PC-9 (cell line): Measurements from ENCODE around the gene USP13. TPM values are rescaled to one million over a fixed set of nuclear protein-coding genes. Genes with fewer than 3 reads are reported as not detected.
A peak's percentile ranks its signal among the peaks of the same experiment; 100 is the strongest.

Experiments used
- BruUV-seq: library from RNA; stranded (reverse); fragments of 400-500 nt; replicated peaks from 2 replicates; lab custom pipeline; 2021; lab: Mats Ljungman, UMichigan
- CTCF ChIA-PET: fragments of 300-600 bp; sonication (Branson Sonifier 250); formaldehyde crosslinking; loops from one replicate; lab custom pipeline; 2022; ENCODE audit warnings: antibody characterized with exemption; lab: Charles Lee
- POLR2A ChIA-PET: fragments of 300-600 bp; sonication (Branson Sonifier 250); formaldehyde crosslinking; loops from one replicate; lab custom pipeline; 2022; ENCODE audit warnings: antibody characterized with exemption; ENCODE audit not compliant: unreplicated experiment; lab: Charles Lee
- DNase-seq, 2 experiments: peaks; one replicate each; pipeline versions ENCODE4 v3.0.0 to v3.0.0-alpha.2; 2015 to 2022; ENCODE audit warnings: mixed read lengths in 1 of 2
- H2AFZ ChIP-seq: fragments of 200-600 bp; sonication (generic); 2 replicates; pipeline ENCODE4 v1.8.1; 2017; ENCODE audit warnings: antibody characterized with exemption
- H3F3A ChIP-seq: fragments of 200-600 bp; sonication (generic); 2 replicates; pipeline ENCODE4 v1.8.1; 2017; ENCODE audit warnings: antibody characterized with exemption, mild to moderate bottlenecking, low read depth; ENCODE audit not compliant: insufficient read depth
- H3K27ac ChIP-seq: fragments of 200-600 bp; sonication (generic); 2 replicates; pipeline ENCODE4 v1.6.1; 2016; ENCODE audit warnings: mixed run types
- H3K27me3 ChIP-seq: fragments of 200-600 bp; sonication (generic); 2 replicates; pipeline ENCODE4 v1.6.1; 2016; ENCODE audit warnings: low read depth, mixed run types; ENCODE audit not compliant: insufficient read depth
- H3K36me3 ChIP-seq: fragments of 200-600 bp; sonication (generic); 2 replicates; pipeline ENCODE4 v1.6.1; 2016; ENCODE audit warnings: low read depth, mixed run types
- H3K4me1 ChIP-seq: fragments of 200-600 bp; sonication (generic); replicated peaks from 2 replicates; pipeline ENCODE4 v1.6.1; 2016; ENCODE audit warnings: mixed run types; ENCODE audit not compliant: insufficient read depth
- H3K4me2 ChIP-seq: fragments of 200-600 bp; sonication (generic); 2 replicates; pipeline ENCODE4 v1.6.1; 2017; ENCODE audit warnings: mixed run types
- H3K4me3 ChIP-seq: fragments of 200-600 bp; sonication (generic); 2 replicates; pipeline ENCODE4 v1.6.1; 2016; ENCODE audit warnings: mixed run types
- H3K79me2 ChIP-seq: fragments of 200-600 bp; sonication (generic); 2 replicates; pipeline ENCODE4 v1.6.1; 2017; ENCODE audit warnings: low read depth, mixed run types
- H3K9me2 ChIP-seq: fragments of 200-600 bp; sonication (generic); 2 replicates; pipeline ENCODE4 v1.8.1; 2017; ENCODE audit warnings: mild to moderate bottlenecking; ENCODE audit not compliant: insufficient read depth
- H3K9me3 ChIP-seq: fragments of 200-600 bp; sonication (generic); 2 replicates; pipeline ENCODE4 v1.8.1; 2016; ENCODE audit warnings: low read depth; ENCODE audit not compliant: insufficient read depth
- H4K20me1 ChIP-seq: fragments of 200-600 bp; sonication (generic); 2 replicates; pipeline ENCODE4 v1.8.1; 2017; ENCODE audit not compliant: insufficient read depth
- EZH2 ChIP-seq: fragments of 200-600 bp; sonication (generic); IDR thresholded peaks from 2 replicates; pipeline ENCODE4 v1.8.0; 2017; ENCODE audit warnings: antibody characterized with exemption, low read depth
- intact Hi-C: fragments of 100-400 bp; cut with micrococcal nuclease; formaldehyde crosslinking; loops from one replicate; pipeline ENCODE4 v1.10.0; 2022; ENCODE audit not compliant: unreplicated experiment
- total RNA-seq: library from RNA; stranded (reverse); gene quantifications from 2 replicates; pipeline ENCODE4 v1.2.3, GENCODE V29; 2021
- TF ChIP-seq, protein P1 (sequence below): fragments of 200-600 bp; sonication (generic); conservative IDR thresholded peaks from 2 replicates; pipeline ENCODE4 v1.6.1; 2017; ENCODE audit warnings: mixed run types, antibody characterized with exemption, mild to moderate bottlenecking, moderate library complexity

Gene USP13
- total RNA-seq, 1 experiment from 2014 or later: 24.7 TPM

DNA sequence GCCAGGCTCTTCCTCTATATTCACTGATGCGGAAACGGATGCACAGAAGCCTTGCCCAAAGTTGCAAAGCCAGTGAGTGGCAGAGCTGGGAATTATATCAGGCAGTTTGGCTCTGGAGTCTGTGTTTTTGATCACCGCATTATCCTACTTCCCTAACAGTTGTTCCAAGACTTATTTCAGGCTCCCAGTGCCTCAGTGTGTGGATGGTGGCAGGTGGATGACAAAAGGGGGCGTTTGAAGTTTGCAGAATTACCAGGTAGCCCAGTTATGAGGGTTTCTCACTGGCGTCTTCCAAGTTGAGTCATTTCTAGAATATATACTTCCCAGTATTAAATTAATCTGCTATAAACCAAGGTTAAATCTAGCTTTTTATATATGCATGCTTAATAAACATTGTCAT, 81.0 kb downstream of the USP13 start:
- peak overlapping the region; percentile 8; the same call in 1 of the 2 replicates for H3K4me2 ChIP-seq
- no peaks in the 10 kb centered on the region; the same call in 1 of the 2 replicates for H3K79me2 ChIP-seq
- H4K20me1 ChIP-seq: no peaks in the 10 kb centered on the region
- no TSS peak for BruUV-seq
- H3K4me3 ChIP-seq: no peak overlapping the region
- TF ChIP-seq EZH2: no peak
- TF ChIP-seq, protein P1, sequence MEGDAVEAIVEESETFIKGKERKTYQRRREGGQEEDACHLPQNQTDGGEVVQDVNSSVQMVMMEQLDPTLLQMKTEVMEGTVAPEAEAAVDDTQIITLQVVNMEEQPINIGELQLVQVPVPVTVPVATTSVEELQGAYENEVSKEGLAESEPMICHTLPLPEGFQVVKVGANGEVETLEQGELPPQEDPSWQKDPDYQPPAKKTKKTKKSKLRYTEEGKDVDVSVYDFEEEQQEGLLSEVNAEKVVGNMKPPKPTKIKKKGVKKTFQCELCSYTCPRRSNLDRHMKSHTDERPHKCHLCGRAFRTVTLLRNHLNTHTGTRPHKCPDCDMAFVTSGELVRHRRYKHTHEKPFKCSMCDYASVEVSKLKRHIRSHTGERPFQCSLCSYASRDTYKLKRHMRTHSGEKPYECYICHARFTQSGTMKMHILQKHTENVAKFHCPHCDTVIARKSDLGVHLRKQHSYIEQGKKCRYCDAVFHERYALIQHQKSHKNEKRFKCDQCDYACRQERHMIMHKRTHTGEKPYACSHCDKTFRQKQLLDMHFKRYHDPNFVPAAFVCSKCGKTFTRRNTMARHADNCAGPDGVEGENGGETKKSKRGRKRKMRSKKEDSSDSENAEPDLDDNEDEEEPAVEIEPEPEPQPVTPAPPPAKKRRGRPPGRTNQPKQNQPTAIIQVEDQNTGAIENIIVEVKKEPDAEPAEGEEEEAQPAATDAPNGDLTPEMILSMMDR: no peak
- intact Hi-C loops: no loop called here
- POLR2A ChIA-PET: no interaction called here
- peaks cover 10% of the 10 kb centered on the region; the same call in 1 of the 2 replicates for H3K36me3 ChIP-seq
- H3F3A ChIP-seq: no peaks in the 10 kb centered on the region
- H3K4me1 ChIP-seq: peaks cover 31% of the 10 kb centered on the region
- DNase-seq: no peak
- H3K27ac ChIP-seq: no peak overlapping the region
- CTCF ChIA-PET: no interaction called here
- H3K9me3 ChIP-seq: no peaks in the 10 kb centered on the region
- no peaks in the 10 kb centered on the region for H3K9me2 ChIP-seq
- H2AFZ ChIP-seq: no peak overlapping the region
- H3K27me3 ChIP-seq: no peaks in the 10 kb centered on the region

DNA sequence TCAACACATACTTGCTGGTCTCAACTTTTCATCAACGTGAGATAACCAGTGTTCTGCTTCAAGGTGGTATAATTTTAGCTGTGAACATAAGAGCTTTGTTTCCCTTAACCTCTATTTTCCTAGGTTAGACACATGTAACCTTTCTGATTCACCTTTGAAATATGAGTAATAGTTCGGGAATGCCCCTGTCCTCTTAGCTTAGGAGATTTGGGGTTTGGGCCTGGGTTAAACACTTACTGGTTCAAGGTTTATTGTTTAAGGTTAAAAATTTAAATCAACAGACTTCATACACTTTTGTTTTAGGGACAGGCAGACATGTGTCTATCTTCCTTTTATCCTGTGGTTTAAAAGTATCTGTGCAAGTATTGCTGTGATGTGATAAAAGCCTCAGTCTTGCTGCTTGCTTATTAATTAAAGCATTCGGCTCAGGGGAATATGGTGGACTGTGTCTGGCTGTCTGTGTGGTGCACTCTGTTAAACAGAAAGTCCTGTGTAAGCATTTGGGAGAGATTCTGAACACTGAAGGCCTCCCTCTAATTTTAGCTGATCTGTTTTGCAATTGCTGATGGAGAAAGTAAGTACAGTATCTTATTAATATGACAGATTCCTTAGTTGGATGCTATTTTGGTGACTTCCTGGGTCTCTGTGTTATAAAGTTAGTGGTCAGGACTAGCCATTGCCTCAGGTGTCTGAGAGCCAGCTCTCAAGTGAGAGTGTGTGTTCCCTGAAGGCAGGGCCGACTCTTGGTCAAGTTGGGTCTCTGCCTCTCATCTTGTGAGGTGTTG, 81.8 kb downstream of the USP13 start:
- DNase-seq: peak in 1 of 2 experiments; percentile 31
- Histone ChIP-seq H3K36me3 (peaks cover 10% of the 10 kb centered on the region; the same call in 1 of the 2 replicates), H3K27me3 (no peaks in the 10 kb centered on the region), H3K27ac (no peak overlapping the region), H3K4me3 (no peak overlapping the region), H2AFZ (no peak overlapping the region), H3K79me2 (no peaks in the 10 kb centered on the region; the same call in 1 of the 2 replicates), H4K20me1 (no peaks in the 10 kb centered on the region), H3K9me2 (no peaks in the 10 kb centered on the region), H3K9me3 (no peaks in the 10 kb centered on the region), H3F3A (no peaks in the 10 kb centered on the region), H3K4me2 (peak overlapping the region; percentile 8), H3K4me1 (peaks cover 31% of the 10 kb centered on the region)
- ChIA-PET POLR2A (interaction anchor here (0.7 kb wide), 1 partner anchor 85 kb away, joined by 14 read pairs; no protein-coding TSS in a partner anchor), CTCF (interaction anchor here (0.7 kb wide), 1 partner anchor 9 kb away, joined by 3 read pairs; no protein-coding TSS in a partner anchor)
- intact Hi-C loops: no loop called here
- no peak for TF ChIP-seq EZH2
- TF ChIP-seq, protein P1: no peak
- BruUV-seq: no TSS peak

DNA sequence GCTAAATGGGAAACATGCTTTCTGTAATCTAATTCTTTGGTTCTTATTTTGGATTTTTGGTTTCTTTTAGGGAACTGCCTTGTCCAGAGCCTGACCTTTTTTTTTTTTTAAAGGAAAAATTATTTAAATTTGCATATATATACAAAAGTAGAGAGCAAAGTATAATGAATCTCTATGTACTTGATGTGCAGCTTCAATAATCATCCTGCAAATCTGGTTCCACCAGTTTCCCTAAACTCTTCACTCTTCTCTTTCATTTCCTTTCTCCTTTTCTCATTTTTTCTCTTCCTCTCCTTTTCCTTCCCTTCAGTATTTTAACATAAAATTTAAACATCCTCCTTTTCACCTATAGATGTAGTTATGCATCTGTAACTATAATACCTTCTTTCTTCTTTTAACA, 82.5 kb downstream of the USP13 start:
- H3K9me2 ChIP-seq: no peaks in the 10 kb centered on the region
- POLR2A ChIA-PET: interaction anchor here (0.5 to 0.7 kb wide), 2 partner anchors 69 to 86 kb away, joined by 4 to 14 read pairs; no protein-coding TSS in a partner anchor
- intact Hi-C loops: no loop called here
- no TSS peak for BruUV-seq
- H3K27ac ChIP-seq: no peak overlapping the region
- H3K4me2 ChIP-seq: peak overlapping the region; percentile 8; the same call in 1 of the 2 replicates
- H3F3A ChIP-seq: no peaks in the 10 kb centered on the region
- TF ChIP-seq EZH2: no peak
- TF ChIP-seq, protein P1: no peak
- no peaks in the 10 kb centered on the region; the same call in 1 of the 2 replicates for H3K79me2 ChIP-seq
- no peaks in the 10 kb centered on the region for H3K9me3 ChIP-seq
- CTCF ChIA-PET: interaction anchor here (0.6 kb wide), 1 partner anchor 27 kb away, joined by 3 read pairs; no protein-coding TSS in a partner anchor
- no peaks in the 10 kb centered on the region for H4K20me1 ChIP-seq
- no peak for DNase-seq
- peaks cover 10% of the 10 kb centered on the region; the same call in 1 of the 2 replicates for H3K36me3 ChIP-seq
- no peak overlapping the region for H2AFZ ChIP-seq
- no peak overlapping the region for H3K4me3 ChIP-seq
- no peaks in the 10 kb centered on the region for H3K27me3 ChIP-seq
- peaks cover 31% of the 10 kb centered on the region for H3K4me1 ChIP-seq
